ENCODE data around the gene TNK1. TPM values are rescaled to one million over a fixed set of nuclear protein-coding genes. Genes with fewer than 3 reads are reported as not detected.

TNK1 gene
- total RNA-seq, 1 experiment from 2014 or later = 10.1 TPM

DNA sequence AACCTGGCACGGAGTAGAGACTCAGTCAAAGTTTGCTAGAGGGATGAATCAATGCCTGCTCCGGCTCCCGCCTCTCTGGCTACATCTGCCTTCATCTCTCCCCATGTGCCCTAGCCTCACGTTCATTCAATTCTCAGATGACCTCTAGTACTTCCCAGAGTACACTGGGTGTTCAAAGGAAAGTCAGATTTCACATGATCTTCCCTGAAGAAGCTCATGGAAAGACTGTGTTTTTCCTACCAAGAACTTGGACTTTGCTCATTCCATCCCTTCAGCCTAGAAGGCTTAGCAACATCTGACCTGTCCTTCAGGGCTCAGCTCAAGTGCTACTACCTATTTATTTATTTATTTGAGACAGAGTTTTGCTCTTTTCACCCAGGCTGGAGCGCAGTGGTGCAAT lies 11.1 kb upstream of the TNK1 start:
- Histone ChIP-seq H3K23ac (ENCODE audit: insufficient read length, low read depth, low read length) (no peak overlapping the region), H3K18ac (ENCODE audit: insufficient read length, low read depth, low read length) (no peak overlapping the region), H4K8ac (replicated peaks; ENCODE audit: insufficient read length, low read depth, low read length) (no peak overlapping the region), H4K5ac (ENCODE audit: insufficient read length, low read depth, low read length) (no peak overlapping the region), H3K4me1 (ENCODE audit: insufficient read depth, low read length) (peaks cover 5% of the 10 kb centered on the region; the same call in 1 of the 2 replicates), H2AK5ac (ENCODE audit: insufficient read length, low read length) (no peak overlapping the region), H3T11ph (ENCODE audit: low read length) (no peak overlapping the region), H3K9ac (ENCODE audit: extremely low read depth, insufficient read length, low read length) (no peak overlapping the region), H3K27me3 (ENCODE audit: insufficient read depth, low read length) (no peaks in the 10 kb centered on the region), H3K23me2 (ENCODE audit: insufficient read length, low read depth, low read length, poor library complexity, severe bottlenecking) (no peaks in the 10 kb centered on the region), H3K56ac (ENCODE audit: insufficient read length, low read depth, low read length) (no peak overlapping the region), H3K4ac (ENCODE audit: low read depth, low read length) (no peak overlapping the region), H2BK20ac (ENCODE audit: low read depth, low read length, poor library complexity, severe bottlenecking) (no peak overlapping the region), H2BK12ac (ENCODE audit: insufficient read length, low read depth, low read length) (no peak overlapping the region), H2BK120ac (ENCODE audit: low read depth, low read length, poor library complexity, severe bottlenecking) (no peak overlapping the region), H2AFZ (ENCODE audit: low read length) (no peak overlapping the region), H3K27ac (ENCODE audit: insufficient read length, low read depth, low read length) (no peak overlapping the region), H2BK5ac (ENCODE audit: insufficient read length, low read length) (no peak overlapping the region), H3K4me2 (ENCODE audit: insufficient read depth, insufficient read length, low read length) (no peak overlapping the region), H3K79me1 (ENCODE audit: insufficient read depth, low read depth, low read length, poor library complexity, severe bottlenecking) (no peaks in the 10 kb centered on the region), H3K79me2 (ENCODE audit: insufficient read depth, low read length) (no peaks in the 10 kb centered on the region), H4K91ac (ENCODE audit: insufficient read length, low read depth, low read length) (no peak overlapping the region), H3K9me3 (ENCODE audit: control insufficient read depth, low read depth, low read length) (no peaks in the 10 kb centered on the region), H3K14ac (ENCODE audit: insufficient read depth, low read length) (no peak overlapping the region), H2BK15ac (ENCODE audit: low read depth, low read length) (no peak overlapping the region), H4K20me1 (ENCODE audit: control insufficient read depth, insufficient read depth, insufficient read length) (no peaks in the 10 kb centered on the region)
- Mint-ChIP-seq H3K27me3 (ENCODE audit: low read depth) (peaks cover 6% of the 10 kb centered on the region; the same call in 1 of the 2 replicates), H3K36me3 (ENCODE audit: insufficient read depth in 1 of 3, low read depth in 3 of 3) (no peaks in the 10 kb centered on the region), H3K4me1 (peaks cover 5 to 24% of the 10 kb centered on the region in 2 experiments), H3K9me3 (no peaks in the 10 kb centered on the region), H3K4me3 (no peak overlapping the region), H3K27ac (no peak overlapping the region)
- no peak for DNase-seq
- TF ChIP-seq, protein P1, sequence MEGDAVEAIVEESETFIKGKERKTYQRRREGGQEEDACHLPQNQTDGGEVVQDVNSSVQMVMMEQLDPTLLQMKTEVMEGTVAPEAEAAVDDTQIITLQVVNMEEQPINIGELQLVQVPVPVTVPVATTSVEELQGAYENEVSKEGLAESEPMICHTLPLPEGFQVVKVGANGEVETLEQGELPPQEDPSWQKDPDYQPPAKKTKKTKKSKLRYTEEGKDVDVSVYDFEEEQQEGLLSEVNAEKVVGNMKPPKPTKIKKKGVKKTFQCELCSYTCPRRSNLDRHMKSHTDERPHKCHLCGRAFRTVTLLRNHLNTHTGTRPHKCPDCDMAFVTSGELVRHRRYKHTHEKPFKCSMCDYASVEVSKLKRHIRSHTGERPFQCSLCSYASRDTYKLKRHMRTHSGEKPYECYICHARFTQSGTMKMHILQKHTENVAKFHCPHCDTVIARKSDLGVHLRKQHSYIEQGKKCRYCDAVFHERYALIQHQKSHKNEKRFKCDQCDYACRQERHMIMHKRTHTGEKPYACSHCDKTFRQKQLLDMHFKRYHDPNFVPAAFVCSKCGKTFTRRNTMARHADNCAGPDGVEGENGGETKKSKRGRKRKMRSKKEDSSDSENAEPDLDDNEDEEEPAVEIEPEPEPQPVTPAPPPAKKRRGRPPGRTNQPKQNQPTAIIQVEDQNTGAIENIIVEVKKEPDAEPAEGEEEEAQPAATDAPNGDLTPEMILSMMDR (conservative IDR thresholded peaks at IDR 0.05) = no peak
- no CpG with 5 or more reads among the region's 5 CpGs for WGBS (ENCODE audit: extremely low coverage, insufficient read length, low lambda C conversion rate)

Data from H9 (cell line).